HFF-Myc (cell line): ENCODE results near the gene MORN5.

Experiments
- DNase-seq: peaks from one replicate; pipeline ENCODE4 v3.0.0-alpha.2; 2011; ENCODE audit warnings: low read depth; ENCODE audit errors: extremely low read depth
- H3K4me3 ChIP-seq: replicated peaks from 2 replicates; pipeline ENCODE4 v1.5.1; 2011; ENCODE audit warnings: low read depth, mild to moderate bottlenecking, control low read depth, low read length
- CTCF ChIP-seq: IDR thresholded peaks from 2 replicates; pipeline ENCODE4 v1.5.1; 2012; ENCODE audit warnings: mild to moderate bottlenecking, low read depth, low read length, control low read depth; ENCODE audit errors: missing control alignments

The MORN5 gene

DNA sequence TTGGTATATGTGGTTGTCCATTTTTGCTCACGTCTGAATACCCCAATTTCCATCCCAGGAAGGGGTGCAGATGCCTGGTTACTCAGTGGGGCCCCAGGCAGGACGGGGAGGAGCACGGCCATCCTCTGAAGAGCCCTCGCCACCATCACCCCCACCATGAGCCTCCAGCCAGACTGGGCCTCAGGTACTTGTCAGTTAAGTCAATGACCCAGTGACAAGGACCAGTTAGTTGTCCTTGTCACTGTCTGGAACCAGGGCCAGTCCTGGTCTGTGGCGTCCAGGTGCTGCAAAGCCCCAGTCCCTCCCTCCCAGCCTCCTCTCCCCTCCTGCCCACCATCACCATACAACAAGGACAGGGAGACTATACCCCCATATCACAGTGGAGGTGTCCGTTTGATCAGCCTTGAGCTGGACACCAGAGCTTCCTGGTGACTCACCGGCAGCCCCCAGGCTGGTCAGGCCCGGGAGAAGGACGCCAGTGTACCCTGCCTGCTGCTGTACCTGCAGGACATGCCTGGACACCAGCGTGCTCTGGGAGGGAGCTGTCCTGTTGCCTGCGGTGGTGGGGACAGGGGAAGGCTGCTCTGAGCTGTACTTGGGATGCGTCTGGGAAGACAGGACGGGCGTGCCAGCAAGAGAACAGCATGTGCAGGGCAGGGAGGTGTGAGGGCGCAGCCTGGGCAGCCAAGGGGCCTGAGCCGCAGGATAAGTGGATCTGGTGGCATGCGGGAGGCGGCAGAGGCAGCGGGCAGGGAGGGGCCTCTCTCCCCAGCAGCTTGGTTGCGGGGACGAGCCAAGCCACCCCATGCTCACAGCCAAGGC, 34.0 kb upstream of the MORN5 start:
- no peak for TF ChIP-seq CTCF
- H3K4me3 ChIP-seq, result no peak overlapping the region
- no peak for DNase-seq

DNA sequence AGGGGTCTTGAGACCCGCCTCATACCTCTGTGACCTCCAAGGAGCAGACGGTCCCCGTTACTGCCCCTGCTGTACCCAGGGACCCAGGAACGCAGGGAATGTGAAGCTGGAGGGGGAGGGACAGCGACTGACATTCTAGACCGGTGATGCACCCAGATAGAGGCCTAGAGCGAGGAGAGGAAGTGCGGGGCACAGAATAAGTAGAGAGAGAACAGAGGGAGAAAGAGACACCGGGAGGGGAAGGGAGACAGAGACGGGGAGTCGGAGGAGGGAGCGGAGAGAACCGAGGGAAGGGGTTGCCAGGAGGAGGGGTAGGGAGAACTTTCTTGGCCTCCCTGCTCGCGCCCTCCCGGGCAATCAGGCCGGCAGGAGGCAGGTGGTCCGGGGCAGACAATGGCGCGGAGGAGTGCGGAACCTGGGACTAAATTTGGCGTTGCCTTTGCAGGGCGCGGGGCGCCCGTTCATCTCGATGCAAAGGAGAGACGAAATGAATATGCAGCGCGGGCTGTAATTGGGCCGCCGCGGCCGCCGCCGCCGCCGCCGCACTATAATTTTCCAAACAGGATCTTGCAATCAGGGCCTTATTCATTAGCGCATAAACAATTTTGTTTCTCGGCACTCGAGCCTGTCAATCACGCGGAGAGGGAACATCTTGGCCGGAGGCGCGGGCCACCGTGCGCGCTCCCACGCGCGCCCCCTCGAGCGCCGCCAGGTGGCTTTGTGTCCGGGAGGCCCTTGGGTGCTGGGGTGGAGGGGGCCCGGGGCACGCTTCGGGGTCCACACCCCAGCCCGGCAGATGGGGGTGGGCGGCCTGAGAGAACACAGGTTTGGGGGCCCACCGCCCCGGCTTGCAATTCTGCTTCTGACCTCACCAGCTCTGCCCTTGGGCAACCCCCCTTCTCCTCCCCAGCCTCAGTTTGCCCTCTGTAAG, 33.1 kb upstream of the MORN5 start:
- peak overlapping the region; percentile 18; the same call in 1 of the 2 replicates for H3K4me3 ChIP-seq

GRCh38 chr9:122127396-122127798, 32.3 kb upstream of the MORN5 start:
- TF ChIP-seq CTCF, result no peak
- no peak for DNase-seq
- H3K4me3 ChIP-seq, result no peak overlapping the region

More for the DNA sequence above, 33.1 kb upstream of the MORN5 start:
- no peak for TF ChIP-seq CTCF
- no peak for DNase-seq

DNA sequence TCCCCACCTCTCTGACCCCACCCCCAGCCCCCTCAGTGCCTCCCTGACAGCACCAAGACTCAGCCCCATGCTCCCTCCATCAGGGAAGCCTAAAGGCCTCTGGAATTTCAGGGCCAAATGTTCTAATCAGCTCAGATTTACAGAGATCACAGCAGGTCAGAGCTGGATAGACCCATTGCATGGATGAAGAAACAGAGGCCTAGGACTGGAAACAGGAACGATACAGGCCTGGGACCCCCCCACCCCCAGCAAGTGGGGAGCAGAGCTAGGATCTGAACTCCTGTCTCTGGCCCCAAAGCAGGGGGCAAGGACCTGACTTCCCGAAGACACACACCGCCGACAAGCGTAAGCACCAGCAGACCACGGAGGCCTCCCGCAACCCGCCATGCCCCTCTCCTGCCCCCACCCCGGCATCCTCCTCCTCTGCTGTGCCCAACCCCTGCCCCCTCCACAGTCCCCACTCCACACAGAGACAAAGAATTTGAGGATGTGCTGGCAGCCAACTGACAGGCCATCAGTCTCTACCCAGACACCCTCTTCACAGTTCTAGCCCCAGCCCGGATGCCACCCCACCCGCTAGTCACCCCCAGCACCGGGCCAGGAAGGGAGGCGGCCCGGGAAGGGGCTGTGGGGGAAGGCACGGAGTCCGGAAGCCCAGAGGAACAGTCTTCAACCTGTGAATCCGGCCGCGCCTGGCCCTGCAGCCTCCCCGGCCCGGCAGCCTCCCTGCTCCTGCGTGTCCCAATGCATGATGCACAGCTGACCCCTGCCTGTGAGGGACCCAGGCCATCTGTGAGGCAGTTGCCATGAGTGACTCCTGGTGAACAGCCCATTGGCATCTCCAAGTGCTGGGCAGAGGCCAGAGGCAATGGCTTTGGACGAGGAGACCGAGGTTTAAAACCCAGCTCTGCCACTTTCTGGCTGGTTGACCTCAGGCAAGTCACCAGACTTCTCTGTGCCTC, 31.4 kb upstream of the MORN5 start:
- no peak for DNase-seq

GRCh38 chr9:122128969-122129343, 30.8 kb upstream of the MORN5 start:
- no peak overlapping the region for H3K4me3 ChIP-seq
- DNase-seq, result no peak
- no peak for TF ChIP-seq CTCF

More for the DNA sequence above, 31.4 kb upstream of the MORN5 start:
- no peak overlapping the region for H3K4me3 ChIP-seq
- no peak for TF ChIP-seq CTCF

GRCh38 chr9:122129969-122130368, 29.7 kb upstream of the MORN5 start:
- no peak for DNase-seq
- H3K4me3 ChIP-seq, result no peak overlapping the region
- TF ChIP-seq CTCF, result no peak
